K562 (cell line): ENCODE data around the gene WDR81.

Experiments
- CREM ChIP-seq: IDR thresholded peaks from 2 replicates; pipeline ENCODE4 v1.6.1; 2014; ENCODE audit warnings: antibody characterized with exemption, low read depth
- MAFK ChIP-seq: IDR thresholded peaks from 2 replicates; pipeline ENCODE4 v1.6.1; 2011; ENCODE audit warnings: low read length, improper control_type of control experiment
- MED1 ChIP-seq: sonication (generic); formaldehyde crosslinking; IDR thresholded peaks from 2 replicates; pipeline ENCODE4 v1.8.1; 2023; ENCODE audit warnings: missing genetic modification reagents, borderline replicate concordance
- ZFPM2 ChIP-seq: fragments of 250-450 bp; sonication (Bioruptor Pico); IDR thresholded peaks from 2 replicates; pipeline ENCODE4 v1.5.1; 2022; ENCODE audit warnings: mild to moderate bottlenecking
- ZNF830 ChIP-seq: fragments of 250-450 bp; sonication (Bioruptor Pico); IDR thresholded peaks from 2 replicates; pipeline ENCODE4 v1.5.0; 2021; ENCODE audit warnings: mild to moderate bottlenecking
- TF ChIP-seq, protein P1 (sequence below), 3 experiments: IDR thresholded peaks in 2 of 3; conservative IDR thresholded peaks in 1 of 3; 2 replicates each; pipeline ENCODE4 v1.5.1; 2011 to 2012; ENCODE audit warnings: low read length in 3 of 3, mild to moderate bottlenecking in 3 of 3, control low read depth in 2 of 3, improper control_type of control experiment in 1 of 3, inconsistent platforms in 1 of 3, low read depth in 1 of 3, mixed read lengths in 1 of 3, moderate library complexity in 1 of 3; ENCODE audit not compliant: insufficient read depth in 2 of 3
- TF ChIP-seq, protein P2 (sequence below): fragments of 250-450 bp; sonication (Bioruptor Pico); IDR thresholded peaks from 2 replicates; pipeline ENCODE4 v1.4.0; 2020; ENCODE audit warnings: mild to moderate bottlenecking
- TF ChIP-seq, protein P3 (sequence below), 2 experiments: fragments of 450-650 bp in 1 of 2; sonication (generic) in 1 of 2; formaldehyde crosslinking in 1 of 2; IDR thresholded peaks in 1 of 2; conservative IDR thresholded peaks in 1 of 2; 2 replicates each; pipeline versions ENCODE4 v1.6.1 to v1.8.1; 2016 to 2023; ENCODE audit warnings: mild to moderate bottlenecking in 2 of 2, moderate library complexity in 2 of 2, inconsistent platforms in 1 of 2, missing genetic modification reagents in 1 of 2
- TF ChIP-seq, protein P4 (sequence below): fragments of 250-450 bp; sonication (Bioruptor Pico); IDR thresholded peaks from 2 replicates; pipeline ENCODE4 v1.8.0; 2022; ENCODE audit warnings: moderate library complexity, mild to moderate bottlenecking, inconsistent platforms

GRCh38 chr17:1715803-1716075 is 8.8 kb upstream of the WDR81 start:
- TF ChIP-seq, protein P1, sequence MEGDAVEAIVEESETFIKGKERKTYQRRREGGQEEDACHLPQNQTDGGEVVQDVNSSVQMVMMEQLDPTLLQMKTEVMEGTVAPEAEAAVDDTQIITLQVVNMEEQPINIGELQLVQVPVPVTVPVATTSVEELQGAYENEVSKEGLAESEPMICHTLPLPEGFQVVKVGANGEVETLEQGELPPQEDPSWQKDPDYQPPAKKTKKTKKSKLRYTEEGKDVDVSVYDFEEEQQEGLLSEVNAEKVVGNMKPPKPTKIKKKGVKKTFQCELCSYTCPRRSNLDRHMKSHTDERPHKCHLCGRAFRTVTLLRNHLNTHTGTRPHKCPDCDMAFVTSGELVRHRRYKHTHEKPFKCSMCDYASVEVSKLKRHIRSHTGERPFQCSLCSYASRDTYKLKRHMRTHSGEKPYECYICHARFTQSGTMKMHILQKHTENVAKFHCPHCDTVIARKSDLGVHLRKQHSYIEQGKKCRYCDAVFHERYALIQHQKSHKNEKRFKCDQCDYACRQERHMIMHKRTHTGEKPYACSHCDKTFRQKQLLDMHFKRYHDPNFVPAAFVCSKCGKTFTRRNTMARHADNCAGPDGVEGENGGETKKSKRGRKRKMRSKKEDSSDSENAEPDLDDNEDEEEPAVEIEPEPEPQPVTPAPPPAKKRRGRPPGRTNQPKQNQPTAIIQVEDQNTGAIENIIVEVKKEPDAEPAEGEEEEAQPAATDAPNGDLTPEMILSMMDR (IDR thresholded peaks at IDR 0.05 in 2 of 3, conservative IDR thresholded peaks at IDR 0.05 in 1 of 3; ENCODE audit: insufficient read depth in 2 of 3, low read depth in 1 of 3, low read length in 3 of 3) = no peak
- no peak for TF ChIP-seq MAFK
- no peak for TF ChIP-seq ZFPM2 (CRISPR knock-in tag)
- TF ChIP-seq, protein P2, sequence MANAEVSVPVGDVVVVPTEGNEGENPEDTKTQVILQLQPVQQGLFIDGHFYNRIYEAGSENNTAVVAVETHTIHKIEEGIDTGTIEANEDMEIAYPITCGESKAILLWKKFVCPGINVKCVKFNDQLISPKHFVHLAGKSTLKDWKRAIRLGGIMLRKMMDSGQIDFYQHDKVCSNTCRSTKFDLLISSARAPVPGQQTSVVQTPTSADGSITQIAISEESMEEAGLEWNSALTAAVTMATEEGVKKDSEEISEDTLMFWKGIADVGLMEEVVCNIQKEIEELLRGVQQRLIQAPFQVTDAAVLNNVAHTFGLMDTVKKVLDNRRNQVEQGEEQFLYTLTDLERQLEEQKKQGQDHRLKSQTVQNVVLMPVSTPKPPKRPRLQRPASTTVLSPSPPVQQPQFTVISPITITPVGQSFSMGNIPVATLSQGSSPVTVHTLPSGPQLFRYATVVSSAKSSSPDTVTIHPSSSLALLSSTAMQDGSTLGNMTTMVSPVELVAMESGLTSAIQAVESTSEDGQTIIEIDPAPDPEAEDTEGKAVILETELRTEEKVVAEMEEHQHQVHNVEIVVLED (CRISPR knock-in tag) = no peak
- TF ChIP-seq, protein P3, sequence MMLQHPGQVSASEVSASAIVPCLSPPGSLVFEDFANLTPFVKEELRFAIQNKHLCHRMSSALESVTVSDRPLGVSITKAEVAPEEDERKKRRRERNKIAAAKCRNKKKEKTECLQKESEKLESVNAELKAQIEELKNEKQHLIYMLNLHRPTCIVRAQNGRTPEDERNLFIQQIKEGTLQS (IDR thresholded peaks at IDR 0.05) = no peak
- TF ChIP-seq, protein P3 (CRISPR knock-in tag; conservative IDR thresholded peaks at IDR 0.05) = no peak
- no peak for TF ChIP-seq CREM
- no peak for TF ChIP-seq ZNF830 (CRISPR knock-in tag)
- TF ChIP-seq, protein P4, sequence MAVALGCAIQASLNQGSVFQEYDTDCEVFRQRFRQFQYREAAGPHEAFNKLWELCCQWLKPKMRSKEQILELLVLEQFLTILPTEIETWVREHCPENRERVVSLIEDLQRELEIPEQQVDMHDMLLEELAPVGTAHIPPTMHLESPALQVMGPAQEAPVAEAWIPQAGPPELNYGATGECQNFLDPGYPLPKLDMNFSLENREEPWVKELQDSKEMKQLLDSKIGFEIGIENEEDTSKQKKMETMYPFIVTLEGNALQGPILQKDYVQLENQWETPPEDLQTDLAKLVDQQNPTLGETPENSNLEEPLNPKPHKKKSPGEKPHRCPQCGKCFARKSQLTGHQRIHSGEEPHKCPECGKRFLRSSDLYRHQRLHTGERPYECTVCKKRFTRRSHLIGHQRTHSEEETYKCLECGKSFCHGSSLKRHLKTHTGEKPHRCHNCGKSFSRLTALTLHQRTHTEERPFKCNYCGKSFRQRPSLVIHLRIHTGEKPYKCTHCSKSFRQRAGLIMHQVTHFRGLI (CRISPR knock-in tag) = no peak
- no peak for TF ChIP-seq MED1 (CRISPR knock-in tag)
